H1 (cell line): ENCODE measurements around the gene ROR1. TPM values are rescaled to one million over a fixed set of nuclear protein-coding genes. Genes with fewer than 3 reads are reported as not detected.

ENCODE experiments used
- CTCF ChIA-PET: fragments of 300-600 bp; sonication (Branson Sonifier 250); formaldehyde crosslinking; loops from one replicate; lab custom pipeline; 2021; ENCODE audit not compliant: partially characterized antibody; lab: Charles Lee
- POLR2A ChIA-PET: fragments of 300-600 bp; sonication (Branson Sonifier 250); formaldehyde crosslinking; loops from one replicate; lab custom pipeline; 2021; ENCODE audit warnings: inconsistent platforms; ENCODE audit not compliant: partially characterized antibody; lab: Charles Lee
- DNase-seq, 2 experiments: peaks; one replicate each; pipeline versions ENCODE4 v3.0.0 to v3.0.0-alpha.2; 2010 to 2022; ENCODE audit warnings: low spot score in 2 of 2, low read depth in 1 of 2, mixed read lengths in 1 of 2
- FAIRE-seq: peaks from 2 replicates; lab custom pipeline; 2011; peaks lifted over from hg19 to GRCh38; lab: Jason Lieb, UNC
- H2AFZ ChIP-seq: 2 replicates; pipeline ENCODE4 v1.8.1; 2012; ENCODE audit warnings: low read length, inconsistent platforms
- H2AK5ac ChIP-seq: 2 replicates; pipeline ENCODE4 v1.6.1; 2013; ENCODE audit warnings: low read depth, low read length
- H2BK120ac ChIP-seq: replicated peaks from 2 replicates; pipeline ENCODE3; 2013; ENCODE audit warnings: low read depth, low read length, inconsistent platforms
- H2BK12ac ChIP-seq: 2 replicates; pipeline ENCODE4 v1.6.1; 2013; ENCODE audit warnings: low read depth, low read length
- H2BK15ac ChIP-seq: 2 replicates; pipeline ENCODE4 v1.6.1; 2013; ENCODE audit warnings: low read length
- H2BK20ac ChIP-seq: 2 replicates; pipeline ENCODE4 v1.6.1; 2013; ENCODE audit warnings: low read length
- H2BK5ac ChIP-seq: 2 replicates; pipeline ENCODE4 v1.6.1; 2013; ENCODE audit warnings: low read depth, low read length
- H3K14ac ChIP-seq: 2 replicates; pipeline ENCODE4 v1.6.1; 2013; ENCODE audit warnings: inconsistent platforms; ENCODE audit not compliant: insufficient read length
- H3K18ac ChIP-seq: 2 replicates; pipeline ENCODE4 v1.6.1; 2013; ENCODE audit warnings: low read length; ENCODE audit errors: extremely low read depth
- H3K23ac ChIP-seq: 2 replicates; pipeline ENCODE4 v1.6.1; 2013; ENCODE audit warnings: inconsistent platforms; ENCODE audit not compliant: insufficient read length
- H3K23me2 ChIP-seq: 2 replicates; pipeline ENCODE4 v1.6.1; 2013; ENCODE audit warnings: low read depth, low read length
- H3K27ac ChIP-seq: 2 replicates; pipeline ENCODE4 v1.6.1; 2011; ENCODE audit warnings: low read depth, low read length, inconsistent platforms
- H3K27me3 ChIP-seq, 4 experiments: replicated peaks in 1 of 4; 1 replicate in 1 of 4; 2 replicates in 3 of 4; pipeline versions ENCODE4 v1.6.1 to v1.8.1; 2011 to 2013; ENCODE audit warnings: low read length in 3 of 4, mild to moderate bottlenecking in 3 of 4, inconsistent platforms in 2 of 4, mixed read lengths in 2 of 4, moderate library complexity in 1 of 4; ENCODE audit not compliant: control insufficient read depth in 3 of 4, insufficient read depth in 3 of 4; ENCODE audit errors: extremely low read depth in 1 of 4
- H3K36me3 ChIP-seq, 4 experiments: 2 replicates each; pipeline versions ENCODE4 v1.6.1 to v1.8.1; 2011 to 2013; ENCODE audit warnings: mild to moderate bottlenecking in 4 of 4, low read length in 3 of 4, moderate library complexity in 2 of 4, control low read depth in 1 of 4, inconsistent platforms in 1 of 4; ENCODE audit not compliant: insufficient read depth in 4 of 4, control insufficient read depth in 2 of 4
- H3K4ac ChIP-seq: replicated peaks from 2 replicates; pipeline ENCODE3; 2013; ENCODE audit warnings: low read length, low read depth, mixed read lengths, inconsistent platforms; ENCODE audit not compliant: insufficient read length
- H3K4me1 ChIP-seq, 4 experiments: replicated peaks in 1 of 4; 1 replicate in 1 of 4; 2 replicates in 3 of 4; pipeline versions ENCODE4 v1.6.1 to v1.8.1; 2011 to 2013; ENCODE audit warnings: low read length in 3 of 4, inconsistent platforms in 2 of 4, mixed read lengths in 1 of 4; ENCODE audit not compliant: insufficient read depth in 4 of 4, control insufficient read depth in 3 of 4
- H3K4me2 ChIP-seq, 2 experiments: 2 replicates each; pipeline versions ENCODE4 v1.6.1 to v1.8.1; 2011 to 2013; ENCODE audit warnings: low read depth in 2 of 2, low read length in 2 of 2, control low read depth in 1 of 2, inconsistent platforms in 1 of 2, mild to moderate bottlenecking in 1 of 2; ENCODE audit not compliant: insufficient read depth in 1 of 2
- H3K4me3 ChIP-seq, 4 experiments: fragments of 200-600, 300-600 bp in 1 of 4; sonication (generic), shearing (Covaris generic), sonication (Bioruptor Twin) in 1 of 4; 2 replicates each; pipeline versions ENCODE4 v1.5.1 to v1.8.1; 2011 to 2016; ENCODE audit warnings: low read length in 4 of 4, low read depth in 3 of 4, control low read depth in 2 of 4, inconsistent platforms in 2 of 4, mild to moderate bottlenecking in 2 of 4, mixed read lengths in 1 of 4, moderate library complexity in 1 of 4; ENCODE audit not compliant: insufficient read depth in 2 of 4; ENCODE audit errors: extremely low read depth in 1 of 4
- H3K56ac ChIP-seq: replicated peaks from 2 replicates; pipeline ENCODE3; 2013; ENCODE audit warnings: low read depth, mild to moderate bottlenecking, mixed read lengths, low read length, inconsistent platforms; ENCODE audit not compliant: insufficient read length
- H3K79me1 ChIP-seq: 2 replicates; pipeline ENCODE4 v1.6.1; 2013; ENCODE audit warnings: low read depth, low read length, control low read depth
- H3K79me2 ChIP-seq, 2 experiments: 2 replicates each; pipeline versions ENCODE4 v1.6.1 to v1.8.1; 2012 to 2013; ENCODE audit warnings: low read length in 2 of 2, mild to moderate bottlenecking in 2 of 2, inconsistent platforms in 1 of 2; ENCODE audit not compliant: insufficient read depth in 2 of 2, control insufficient read depth in 1 of 2
- H3K9ac ChIP-seq, 4 experiments: replicated peaks in 1 of 4; 1 replicate in 1 of 4; 2 replicates in 3 of 4; pipeline versions ENCODE4 v1.6.1 to v1.8.1; 2011 to 2013; ENCODE audit warnings: low read depth in 3 of 4, low read length in 3 of 4, control low read depth in 2 of 4, mild to moderate bottlenecking in 2 of 4, moderate library complexity in 2 of 4, inconsistent platforms in 1 of 4; ENCODE audit errors: extremely low read depth in 1 of 4
- H3K9me3 ChIP-seq, 2 experiments: 2 replicates each; pipeline versions ENCODE4 v1.6.1 to v1.8.1; 2012 to 2013; ENCODE audit warnings: mild to moderate bottlenecking in 2 of 2, moderate library complexity in 2 of 2, control low read depth in 1 of 2, inconsistent platforms in 1 of 2, low read depth in 1 of 2, low read length in 1 of 2, mixed read lengths in 1 of 2; ENCODE audit not compliant: insufficient read depth in 2 of 2
- H4K20me1 ChIP-seq, 2 experiments: replicated peaks in 1 of 2; 2 replicates each; pipeline versions ENCODE3 to v1.8.1; 2011 to 2013; ENCODE audit warnings: inconsistent platforms in 2 of 2, low read length in 2 of 2, mild to moderate bottlenecking in 1 of 2; ENCODE audit not compliant: insufficient read depth in 2 of 2, control insufficient read depth in 1 of 2
- H4K5ac ChIP-seq: 2 replicates; pipeline ENCODE4 v1.6.1; 2013; ENCODE audit warnings: low read length, low read depth, mixed read lengths, inconsistent platforms; ENCODE audit not compliant: insufficient read length
- H4K8ac ChIP-seq: 2 replicates; pipeline ENCODE4 v1.8.0; 2013; ENCODE audit warnings: mild to moderate bottlenecking, moderate library complexity, low read length, inconsistent platforms; ENCODE audit not compliant: insufficient read depth; ENCODE audit errors: extremely low read depth
- H4K91ac ChIP-seq: replicated peaks from 2 replicates; pipeline ENCODE3; 2013; ENCODE audit warnings: low read length, mixed read lengths, inconsistent platforms; ENCODE audit not compliant: insufficient read length
- TBP ChIP-seq: IDR thresholded peaks from 2 replicates; pipeline ENCODE4 v1.6.1; 2011; ENCODE audit warnings: low read depth, low read length, improper control_type of control experiment
- WGBS, 2 experiments: shearing (Covaris generic) in 1 of 2; methylation state at CpG; one replicate each; pipeline versions ENCODE4 v1.1.6 to v1.1.7; 2013 to 2015; ENCODE audit warnings: low lambda C conversion rate in 2 of 2, mixed read lengths in 2 of 2, inconsistent platforms in 1 of 2, low coverage in 1 of 2, missing lambda C conversion rate in 1 of 2; ENCODE audit not compliant: insufficient replicate concordance in 2 of 2, insufficient coverage in 1 of 2, insufficient read length in 1 of 2; ENCODE audit errors: extremely low coverage in 1 of 2, missing lambda C conversion rate in 1 of 2; 5-methylcytosine and 5-hydroxymethylcytosine counted together
- polyA plus RNA-seq, 7 experiments: library from polyadenylated mRNA; depleted of rRNA in 3 of 7; stranded (reverse) in 5 of 7; unstranded in 2 of 7; fragments of >200 nt in 5 of 7; fragments of 200-250 nt in 2 of 7; gene quantifications; 1 replicate in 5 of 7; 2 replicates in 1 of 7; 4 replicates in 1 of 7; pipeline versions ENCODE4 v1.2.1 to v1.2.3, GENCODE V29; 2011 to 2013; ENCODE audit warnings: missing spikeins in 2 of 7, mixed read lengths in 2 of 7
- total RNA-seq: library from RNA; stranded (reverse); fragmentation: NEBNext Ultra II Directional; extraction: Animal tissue kit (Norgen Biotek cat#: 25700); gene quantifications from 2 replicates; pipeline ENCODE4 v1.2.1, GENCODE V29; 2021
- TF ChIP-seq, protein P1 (sequence below), 3 experiments: IDR thresholded peaks; 1 replicate in 2 of 3; 2 replicates in 1 of 3; pipeline versions ENCODE4 v1.5.1 to v1.6.1; 2011; ENCODE audit warnings: low read length in 3 of 3, mild to moderate bottlenecking in 3 of 3, inconsistent platforms in 2 of 3, low read depth in 1 of 3, moderate library complexity in 1 of 3; ENCODE audit not compliant: insufficient read depth in 1 of 3; ENCODE audit errors: control extremely low read depth in 1 of 3

ROR1 gene
- total and polyA plus RNA-seq, 2 of the 8 experiments (the other 6 are each of a cell fraction or from before 2014, with no cell fraction given): 33.6 to 73.6 TPM

DNA sequence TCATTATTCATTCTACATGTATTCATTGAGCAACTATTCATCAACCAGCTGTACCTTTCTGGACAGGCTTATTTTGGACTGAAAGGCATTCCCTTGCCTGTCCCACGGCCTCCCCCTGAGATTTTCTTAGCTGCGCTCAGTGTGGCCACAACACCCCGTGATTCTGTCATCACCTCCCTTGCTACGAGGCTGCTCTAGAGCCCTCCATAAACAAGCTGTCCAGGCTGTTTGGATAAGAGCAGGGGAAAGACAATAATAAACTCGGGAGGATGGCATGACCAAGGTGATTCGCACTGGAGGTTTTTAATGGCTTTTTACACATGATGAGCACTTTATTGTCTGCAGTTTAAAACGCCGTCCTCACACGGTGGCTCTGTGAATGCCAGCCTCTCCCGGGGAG, 139.7 kb downstream of the ROR1 start:
- CTCF ChIA-PET: interaction anchor here (0.7 to 5.9 kb wide), 22 partner anchors 9 to 297 kb away, joined by 3 to 52 read pairs (median 7); no protein-coding TSS in a partner anchor
- H2BK15ac ChIP-seq: no peak overlapping the region
- TF ChIP-seq TBP: no peak
- TF ChIP-seq, protein P1, sequence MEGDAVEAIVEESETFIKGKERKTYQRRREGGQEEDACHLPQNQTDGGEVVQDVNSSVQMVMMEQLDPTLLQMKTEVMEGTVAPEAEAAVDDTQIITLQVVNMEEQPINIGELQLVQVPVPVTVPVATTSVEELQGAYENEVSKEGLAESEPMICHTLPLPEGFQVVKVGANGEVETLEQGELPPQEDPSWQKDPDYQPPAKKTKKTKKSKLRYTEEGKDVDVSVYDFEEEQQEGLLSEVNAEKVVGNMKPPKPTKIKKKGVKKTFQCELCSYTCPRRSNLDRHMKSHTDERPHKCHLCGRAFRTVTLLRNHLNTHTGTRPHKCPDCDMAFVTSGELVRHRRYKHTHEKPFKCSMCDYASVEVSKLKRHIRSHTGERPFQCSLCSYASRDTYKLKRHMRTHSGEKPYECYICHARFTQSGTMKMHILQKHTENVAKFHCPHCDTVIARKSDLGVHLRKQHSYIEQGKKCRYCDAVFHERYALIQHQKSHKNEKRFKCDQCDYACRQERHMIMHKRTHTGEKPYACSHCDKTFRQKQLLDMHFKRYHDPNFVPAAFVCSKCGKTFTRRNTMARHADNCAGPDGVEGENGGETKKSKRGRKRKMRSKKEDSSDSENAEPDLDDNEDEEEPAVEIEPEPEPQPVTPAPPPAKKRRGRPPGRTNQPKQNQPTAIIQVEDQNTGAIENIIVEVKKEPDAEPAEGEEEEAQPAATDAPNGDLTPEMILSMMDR (IDR thresholded peaks at IDR 0.05; ENCODE audit: control extremely low read depth in 1 of 3, insufficient read depth in 1 of 3, low read depth in 1 of 3, low read length in 3 of 3): no peak

More for the DNA sequence above, 139.7 kb downstream of the ROR1 start:
- Histone ChIP-seq H3K4me2 (no peak overlapping the region), H4K91ac (no peak overlapping the region), H3K79me2 (peaks cover 15 to 99% of the 10 kb centered on the region in 2 experiments; a peak in 3 of 4 replicates), H3K4me3 (no peak overlapping the region; a peak in 1 of 8 replicates), H3K18ac (peak overlapping the region; percentile 10; the same call in 1 of the 2 replicates), H3K27ac (no peak overlapping the region; the same call in 1 of the 2 replicates), H4K20me1 (peaks cover 0 to 5% of the 10 kb centered on the region in 2 experiments), H3K36me3 (no peaks in the 10 kb centered on the region), H3K9me3 (no peaks in the 10 kb centered on the region), H3K4me1 (peaks cover 13 to 46% (median 29%) of the 10 kb centered on the region in 4 experiments), H3K56ac (no peak overlapping the region), H4K5ac (no peak overlapping the region), H3K23me2 (no peaks in the 10 kb centered on the region), H2AFZ (no peak overlapping the region), H2BK20ac (no peak overlapping the region), H3K4ac (no peak overlapping the region), H3K14ac (no peak overlapping the region), H3K23ac (no peak overlapping the region), H3K79me1 (peaks cover 16% of the 10 kb centered on the region; the same call in 1 of the 2 replicates), H2BK5ac (no peak overlapping the region), H2BK12ac (no peak overlapping the region), H2AK5ac (no peak overlapping the region), H4K8ac (no peak overlapping the region), H2BK120ac (no peak overlapping the region), H3K27me3 (no peaks in the 10 kb centered on the region), H3K9ac (no peak overlapping the region)
- 72% methylated on average over 10 of the region's 10 CpGs; no CpG with 5 or more reads in 1 of the 2 experiments for WGBS, 2 experiments
- peak; percentile 32 for FAIRE-seq
- POLR2A ChIA-PET: interaction anchor here (0.9 to 2.3 kb wide), 2 partner anchors 131 to 139 kb away, joined by 3 to 13 read pairs; partner anchors contain the start of gene ROR1
- no peak for DNase-seq
